ENCODE measurements around the gene PER3. TPM values are rescaled to one million over a fixed set of nuclear protein-coding genes. Genes with fewer than 3 reads are reported as not detected.

PER3 gene
- total and polyA plus RNA-seq, 7 donors = 1.4 to 15.1 (median 4.8) TPM

- no peak overlapping the region for H3K4me3 ChIP-seq
- H3K27me3 ChIP-seq (ENCODE audit: insufficient read depth in 3 of 3, low read length in 2 of 3) = no peaks in the 10 kb centered on the region
- H3K36me3 ChIP-seq (ENCODE audit: insufficient read depth in 1 of 2, low read depth in 1 of 2) = no peaks in the 10 kb centered on the region
- TF ChIP-seq CTCF (IDR thresholded peaks at IDR 0.05) = no peak
- DNase-seq (no peak), ATAC-seq (no peak)
- no peaks in the 10 kb centered on the region for H3K4me1 ChIP-seq
- no peaks in the 10 kb centered on the region for H3K9me3 ChIP-seq
- H3K27ac ChIP-seq = no peak overlapping the region
- 79 to 81% (median 79%) methylated on average over 6 of the region's 6 CpGs for WGBS, 3 donors
- intact Hi-C loops (cut with DNase I) = no loop called here
Observed at GRCh38 chr1:7760245-7760644, 23.8 kb upstream of the PER3 start.

- Histone ChIP-seq H3K4me3 (no peak overlapping the region), H3K9me3 (no peaks in the 10 kb centered on the region), H3K4me1 (no peaks in the 10 kb centered on the region), H3K27me3 (ENCODE audit: insufficient read depth in 3 of 3, low read length in 2 of 3) (no peaks in the 10 kb centered on the region), H3K27ac (no peak overlapping the region), H3K36me3 (ENCODE audit: insufficient read depth in 1 of 2, low read depth in 1 of 2) (no peaks in the 10 kb centered on the region)
- intact Hi-C loops (cut with DNase I) = no loop called here
- DNase-seq = no peak
- no peak for TF ChIP-seq CTCF (IDR thresholded peaks at IDR 0.05)
- WGBS, 3 donors = 83 to 92% (median 83%) methylated on average over 3 of the region's 3 CpGs
- ATAC-seq = no peak
Observed at GRCh38 chr1:7761103-7761502, 23.0 kb upstream of the PER3 start.

GRCh38 chr1:7767176-7767575 lies 16.9 kb upstream of the PER3 start:
- Histone ChIP-seq H3K36me3 (ENCODE audit: insufficient read depth in 1 of 2, low read depth in 1 of 2) (no peaks in the 10 kb centered on the region), H3K27ac (no peak overlapping the region), H3K27me3 (ENCODE audit: insufficient read depth in 3 of 3, low read length in 2 of 3) (no peaks in the 10 kb centered on the region), H3K4me3 (no peak overlapping the region), H3K4me1 (peaks cover 10% of the 10 kb centered on the region), H3K9me3 (no peaks in the 10 kb centered on the region)
- DNase-seq (no peak), ATAC-seq (no peak)
- intact Hi-C loops (cut with DNase I) = no loop called here
- WGBS, 3 donors = 81 to 87% (median 82%) methylated on average over 4 of the region's 4 CpGs
- no peak for TF ChIP-seq CTCF (IDR thresholded peaks at IDR 0.05)

GRCh38 chr1:7768583-7768982 lies 15.5 kb upstream of the PER3 start:
- intact Hi-C loops (cut with DNase I) = no loop called here
- no peak overlapping the region for H3K27ac ChIP-seq
- TF ChIP-seq CTCF (IDR thresholded peaks at IDR 0.05) = no peak
- H3K4me3 ChIP-seq = no peak overlapping the region
- H3K36me3 ChIP-seq (ENCODE audit: insufficient read depth in 1 of 2, low read depth in 1 of 2) = peaks cover 0 to 8% of the 10 kb centered on the region in 2 donors
- 45 to 55% (median 55%) methylated on average over 2 of the region's 2 CpGs for WGBS, 3 donors
- H3K27me3 ChIP-seq (ENCODE audit: insufficient read depth in 3 of 3, low read length in 2 of 3) = no peaks in the 10 kb centered on the region
- peaks cover 14% of the 10 kb centered on the region for H3K4me1 ChIP-seq
- no peak for ATAC-seq
- DNase-seq = no peak
- no peaks in the 10 kb centered on the region for H3K9me3 ChIP-seq

GRCh38 chr1:7769673-7770412 lies 14.2 kb upstream of the PER3 start:
- no peak for TF ChIP-seq CTCF (IDR thresholded peaks at IDR 0.05)
- Histone ChIP-seq H3K9me3 (no peaks in the 10 kb centered on the region), H3K4me1 (peaks cover 14% of the 10 kb centered on the region), H3K27me3 (ENCODE audit: insufficient read depth in 3 of 3, low read length in 2 of 3) (no peaks in the 10 kb centered on the region), H3K27ac (peak overlapping the region; percentile 95), H3K4me3 (peak overlapping the region; percentile 85), H3K36me3 (ENCODE audit: insufficient read depth in 1 of 2, low read depth in 1 of 2) (peaks cover 8 to 21% of the 10 kb centered on the region in 2 donors)
- ATAC-seq = no peak
- intact Hi-C loops (cut with DNase I) = no loop called here
- 90 to 92% (median 90%) methylated on average over 12 of the region's 12 CpGs for WGBS, 3 donors
- no peak for DNase-seq
